NCI-H2196 (cell line): Measurements from ENCODE around the gene FAM162B.
A peak's percentile ranks its signal among the peaks of the same experiment; 100 is the strongest.
"Not testable (repeated sequence)": the region's sequence is repeated elsewhere in the genome, so short reads cannot be mapped to it uniquely, and the experiment has no call there.

Experiments used
- DNase-seq: peaks from one replicate; lab custom pipeline; 2025; ENCODE audit not compliant: unreplicated experiment; lab: John Stamatoyannopoulos, UW

The FAM162B gene

GRCh38 chr6:116764961-116765841 is at the start of gene FAM162B:
Gene FAM162B, minus strand, starts transcription at chr6:116765719. Its CDS starts 143 bp downstream, at chr6:116765576.
- DNase-seq: no peak

DNA sequence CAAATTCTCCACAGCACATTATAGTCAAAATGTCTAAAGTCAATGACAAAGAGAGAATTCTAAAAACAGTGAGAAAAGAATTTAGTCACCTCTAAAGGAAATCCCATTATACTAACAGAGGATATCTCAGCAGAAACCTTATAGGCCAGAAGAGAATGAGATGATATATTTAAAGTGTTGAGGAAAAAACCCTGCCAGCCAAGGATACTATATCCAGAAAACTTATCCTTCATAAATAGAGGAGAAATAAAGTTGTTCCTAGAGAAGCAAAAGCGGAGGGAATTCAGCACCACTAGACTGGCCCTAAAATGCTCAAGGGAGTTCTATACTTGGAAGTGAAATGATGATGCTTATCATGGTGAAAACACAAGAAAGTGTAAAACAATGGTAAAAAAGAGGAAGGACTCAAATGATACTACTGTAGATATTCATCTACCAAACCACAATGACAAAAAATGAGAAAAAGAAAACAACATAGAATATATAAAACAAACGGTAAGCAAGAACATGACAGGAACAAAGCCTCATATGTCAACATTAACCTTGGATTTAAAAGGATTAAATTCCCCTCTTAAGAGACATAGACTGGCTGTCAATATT is 46.6 kb upstream of the FAM162B start:
- DNase-seq: no peak

GRCh38 chr6:116801971-116802370 is 36.5 kb upstream of the FAM162B start:
- DNase-seq: no peak

- DNase-seq: no peak
Observed at GRCh38 chr6:116799945-116800344, 34.4 kb upstream of the FAM162B start.

- no peak for DNase-seq
Observed at GRCh38 chr6:116797585-116797984, 32.1 kb upstream of the FAM162B start.

DNA sequence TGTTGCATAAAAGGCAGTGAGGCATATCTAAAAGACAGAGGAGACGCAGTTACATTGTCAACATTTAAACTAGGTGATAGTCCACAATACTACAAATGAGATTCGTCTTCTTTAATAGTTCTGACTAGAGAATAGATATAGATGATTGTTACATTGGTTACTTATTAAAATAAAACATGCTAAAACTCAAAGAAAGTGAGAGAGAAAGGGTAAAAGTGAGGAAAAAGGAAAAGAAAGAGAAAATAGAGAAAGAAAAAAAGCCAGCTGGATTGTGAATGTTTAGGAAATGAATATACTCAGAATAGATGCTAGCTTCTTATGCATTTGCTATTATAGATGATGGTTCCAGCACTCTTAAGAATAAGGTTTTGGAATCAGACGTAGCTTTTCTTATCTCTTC is 27.7 kb upstream of the FAM162B start:
- DNase-seq: no peak

- no peak for DNase-seq
Observed at GRCh38 chr6:116783852-116784251, 18.3 kb upstream of the FAM162B start.

GRCh38 chr6:116779573-116780164 is 14.2 kb upstream of the FAM162B start:
- peak; percentile 24 for DNase-seq

- no peak for DNase-seq
Observed at GRCh38 chr6:116773886-116774285, 8.4 kb upstream of the FAM162B start.

- DNase-seq: no peak
Observed at GRCh38 chr6:116772450-116772849, 6.9 kb upstream of the FAM162B start.

DNA sequence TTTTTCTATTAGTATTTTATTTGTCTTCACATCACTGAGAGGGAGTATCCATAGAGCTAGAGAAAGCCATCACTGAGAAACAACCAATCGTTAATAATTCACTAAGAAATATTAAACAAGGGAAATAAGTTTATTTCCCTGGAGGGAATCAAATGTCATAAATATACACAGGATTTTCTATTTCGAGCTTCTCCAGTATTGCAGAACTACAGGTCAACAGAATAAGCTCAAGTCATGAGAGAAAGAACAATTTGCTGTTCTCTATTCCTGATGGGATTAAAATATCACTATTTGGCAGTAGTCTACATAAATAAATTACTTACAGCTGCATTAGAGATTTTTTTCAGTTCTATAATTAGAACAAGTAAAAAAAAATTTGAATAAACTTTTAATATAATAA is 2.2 kb upstream of the FAM162B start:
- no peak for DNase-seq

- DNase-seq: no peak
Observed at GRCh38 chr6:116766506-116767176, 1.1 kb upstream of the FAM162B start.

DNA sequence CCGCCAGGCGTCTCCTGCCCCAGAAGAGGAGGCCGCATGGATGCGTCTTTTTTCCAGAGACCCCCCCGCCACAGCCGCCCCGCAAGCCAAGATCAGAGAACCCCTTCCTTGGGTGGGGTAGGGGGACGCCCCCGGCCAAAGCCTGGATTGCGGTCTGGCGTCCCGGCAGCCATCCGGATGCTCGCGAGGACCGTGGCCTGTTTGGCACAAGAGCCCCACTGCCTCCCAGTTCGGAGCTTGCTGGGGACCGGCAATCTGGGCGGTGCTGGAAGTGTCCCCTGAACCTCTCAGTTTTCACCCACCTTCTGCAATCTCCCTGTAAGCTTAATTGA is 924 bp downstream of the FAM162B start:
- no peak for DNase-seq

DNA sequence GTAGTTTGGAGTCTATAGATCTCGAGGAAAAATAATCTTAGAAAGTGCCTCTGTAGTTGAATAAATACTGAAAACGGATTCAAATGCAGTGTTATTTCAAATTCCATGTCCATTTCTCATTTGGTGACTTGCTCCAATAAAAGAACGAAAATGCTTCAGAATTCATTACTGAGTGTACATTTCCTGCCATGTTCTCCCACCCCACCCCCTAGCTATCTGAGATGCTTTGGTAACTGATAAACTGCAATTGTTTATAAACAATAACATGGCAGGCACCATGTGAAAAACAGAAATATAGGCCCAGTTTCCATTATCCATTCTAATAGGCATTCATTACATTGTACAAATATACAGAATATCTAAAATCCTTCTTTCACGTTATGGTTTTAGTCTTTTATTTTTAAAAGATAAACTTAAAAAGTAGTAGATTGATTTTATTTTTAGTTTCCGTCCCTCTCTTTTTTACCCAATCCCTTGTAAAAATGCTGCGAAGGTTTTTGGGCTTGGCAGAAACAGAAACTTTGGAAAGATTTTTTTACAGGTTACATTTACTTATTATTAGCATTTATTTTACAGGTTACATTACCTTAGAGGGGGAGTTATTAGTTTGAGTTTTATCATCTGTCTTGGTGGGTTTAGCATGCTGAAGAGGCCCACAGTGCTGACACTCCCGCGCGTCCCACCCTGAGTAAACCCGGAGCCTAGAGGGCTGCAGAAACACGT is 1.5 kb downstream of the FAM162B start:
- DNase-seq: no peak

GRCh38 chr6:116763048-116763447 is 2.5 kb downstream of the FAM162B start:
- DNase-seq: no peak

DNA sequence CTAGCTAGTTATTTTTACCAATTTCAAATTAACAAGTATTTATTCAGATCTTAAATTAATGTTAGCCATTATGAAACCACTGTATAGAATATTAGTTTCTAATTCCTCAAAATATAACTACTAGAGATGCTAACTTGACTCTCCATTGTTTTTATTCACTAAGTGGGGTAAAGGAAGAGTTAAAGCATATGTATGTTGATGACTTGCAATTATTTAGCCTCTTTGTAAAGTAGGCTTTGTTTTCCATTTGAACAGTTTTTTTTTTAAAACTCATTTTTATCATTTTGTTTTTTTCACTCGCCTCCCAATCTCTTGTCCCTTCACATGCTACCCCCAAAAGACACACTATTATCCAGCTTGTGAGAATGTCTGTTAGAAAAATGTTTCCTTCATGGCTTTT is 3.3 kb downstream of the FAM162B start:
- no peak for DNase-seq

DNA sequence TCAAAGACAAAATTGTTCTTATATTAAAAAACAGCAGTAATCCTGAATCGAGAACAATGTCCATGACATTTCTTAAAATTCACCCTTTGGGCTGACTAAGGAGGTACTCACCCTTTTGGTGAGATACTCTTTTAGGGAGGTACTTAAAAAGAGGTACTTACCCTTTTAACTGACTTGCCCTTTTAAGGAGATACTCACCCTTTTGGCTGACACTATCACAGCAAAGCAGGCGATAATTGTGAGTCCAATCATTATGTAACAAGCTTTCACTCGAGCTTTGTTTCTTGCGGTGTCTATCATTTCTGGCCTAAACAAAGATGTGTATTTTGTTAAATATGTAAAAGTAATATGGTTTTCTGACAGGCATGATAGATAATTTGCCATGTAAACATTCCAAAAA is 3.7 kb downstream of the FAM162B start:
- DNase-seq: no peak

- DNase-seq: no peak
Observed at GRCh38 chr6:116745176-116745575, 20.3 kb downstream of the FAM162B start.

- no peak for DNase-seq
Observed at GRCh38 chr6:116741571-116741970, 23.9 kb downstream of the FAM162B start.

DNA sequence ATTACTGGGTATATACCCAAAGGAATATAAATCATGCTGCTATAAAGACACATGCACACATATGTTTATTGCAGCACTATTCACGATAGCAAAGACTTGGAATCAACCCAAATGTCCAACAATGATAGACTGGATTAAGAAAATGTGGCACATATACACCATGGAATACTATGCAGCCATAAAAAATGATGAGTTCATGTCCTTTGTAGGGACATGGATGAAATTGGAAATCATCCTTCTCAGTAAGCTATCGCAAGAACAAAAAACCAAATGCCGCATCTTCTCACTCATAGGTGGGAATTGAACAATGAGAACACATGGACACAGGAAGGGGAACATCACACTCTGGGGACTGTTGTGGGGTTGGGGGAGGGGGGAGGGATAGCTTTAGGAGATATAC is 25.0 kb downstream of the FAM162B start:
- not testable (repeated sequence) for DNase-seq

- DNase-seq: no peak
Observed at GRCh38 chr6:116737004-116737403, 28.5 kb downstream of the FAM162B start.
